Common myeloid progenitor, CD34-positive (primary cell): Measurements from ENCODE around the gene XKR8.
A peak's percentile ranks its signal among the peaks of the same experiment; 100 is the strongest.

Experiments
- CTCF ChIA-PET: fragments of 350-600 bp; sonication (Branson Sonifier 250); formaldehyde crosslinking; loops from one replicate; lab custom pipeline; 2021; ENCODE audit warnings: antibody characterized with exemption; lab: Charles Lee
- POLR2A ChIA-PET: fragments of 350-600 bp; sonication (Branson Sonifier 250); formaldehyde crosslinking; loops from one replicate; lab custom pipeline; 2021; ENCODE audit warnings: antibody characterized with exemption; lab: Charles Lee
- DNase-seq, 3 donors: peaks; one replicate each; pipeline versions ENCODE4 v3.0.0 to v3.0.0-alpha.2; 2013
- H3K27ac ChIP-seq, 2 experiments: 1 replicate in 1 of 2; 2 replicates in 1 of 2; pipeline ENCODE4 v1.7.0; 2013; ENCODE audit warnings: inconsistent platforms in 2 of 2, low read length in 2 of 2, mild to moderate bottlenecking in 2 of 2, low read depth in 1 of 2, moderate library complexity in 1 of 2; ENCODE audit not compliant: severe bottlenecking in 2 of 2, insufficient read depth in 1 of 2, poor library complexity in 1 of 2
- H3K27me3 ChIP-seq, 5 experiments: replicated peaks in 2 of 5; 1 replicate in 3 of 5; 2 replicates in 2 of 5; pipeline versions ENCODE4 v1.6.1 to v1.7.0; 2013; ENCODE audit warnings: low read length in 4 of 5, mild to moderate bottlenecking in 2 of 5, moderate library complexity in 2 of 5, inconsistent platforms in 1 of 5; ENCODE audit not compliant: insufficient read depth in 5 of 5, control insufficient read depth in 4 of 5
- H3K36me3 ChIP-seq, 4 experiments: 1 replicate in 2 of 4; 2 replicates in 2 of 4; pipeline versions ENCODE4 v1.6.1 to v1.7.0; 2013; ENCODE audit warnings: low read length in 3 of 4, control low read depth in 1 of 4, mild to moderate bottlenecking in 1 of 4; ENCODE audit not compliant: control insufficient read depth in 4 of 4, insufficient read depth in 4 of 4
- H3K4me1 ChIP-seq, 4 experiments: 1 replicate in 3 of 4; 2 replicates in 1 of 4; pipeline versions ENCODE4 v1.6.1 to v1.7.1; 2013; ENCODE audit warnings: low read length in 3 of 4, mild to moderate bottlenecking in 3 of 4, control low read depth in 1 of 4, inconsistent platforms in 1 of 4, moderate library complexity in 1 of 4; ENCODE audit not compliant: control insufficient read depth in 4 of 4, insufficient read depth in 4 of 4; ENCODE audit errors: control extremely low read depth in 1 of 4
- H3K4me3 ChIP-seq, 7 experiments: 1 replicate in 4 of 7; 2 replicates in 3 of 7; pipeline versions ENCODE4 v1.5.1 to v1.7.0; 2013; ENCODE audit warnings: mild to moderate bottlenecking in 7 of 7, low read length in 6 of 7, moderate library complexity in 6 of 7, inconsistent platforms in 2 of 7, low read depth in 2 of 7, control low read depth in 1 of 7; ENCODE audit not compliant: insufficient read depth in 4 of 7, control insufficient read depth in 1 of 7; ENCODE audit errors: extremely low read depth in 1 of 7
- H3K9me3 ChIP-seq, 5 experiments: 1 replicate in 4 of 5; 2 replicates in 1 of 5; pipeline versions ENCODE4 v1.6.1 to v1.7.1; 2013; ENCODE audit warnings: low read length in 4 of 5, mild to moderate bottlenecking in 2 of 5, inconsistent platforms in 1 of 5, low read depth in 1 of 5, moderate library complexity in 1 of 5; ENCODE audit not compliant: control insufficient read depth in 4 of 5, insufficient read depth in 2 of 5; ENCODE audit errors: control extremely low read depth in 1 of 5
- WGBS: methylation state at CpG from one replicate; pipeline ENCODE4 v1.1.5; 2013; ENCODE audit not compliant: insufficient coverage; 5-methylcytosine and 5-hydroxymethylcytosine counted together

XKR8 gene

DNA sequence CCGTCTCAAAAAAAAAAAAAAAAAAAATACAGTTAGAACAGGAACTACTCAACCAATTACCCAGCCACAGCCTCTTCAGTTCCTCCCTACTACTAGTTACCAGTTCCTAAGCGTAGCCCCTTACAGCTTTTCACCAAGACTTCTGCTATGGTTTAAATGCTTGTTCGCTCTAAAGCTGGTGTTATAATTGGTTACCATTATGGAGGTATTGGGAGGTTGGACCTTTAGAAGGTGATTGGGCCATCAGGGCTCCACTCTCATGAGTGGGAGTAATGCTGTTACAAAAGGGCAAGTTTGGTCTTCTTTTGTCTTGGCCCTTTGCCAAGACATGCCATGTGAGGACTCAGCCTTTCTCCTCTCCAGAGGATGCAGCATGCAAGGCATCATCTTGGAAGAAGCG is 28.0 kb upstream of the XKR8 start:
- no peak overlapping the region for H3K27ac ChIP-seq
- no peak overlapping the region for H3K4me3 ChIP-seq
- no peaks in the 10 kb centered on the region for H3K36me3 ChIP-seq
- ChIA-PET CTCF (interaction anchor here (1.1 kb wide), 1 partner anchor 27 kb away, joined by 4 read pairs; the partner anchor contains the start of gene XKR8), POLR2A (interaction anchor here (0.6 kb wide), 1 partner anchor 25 kb away, joined by 3 read pairs; no protein-coding TSS in a partner anchor)
- H3K9me3 ChIP-seq, result no peaks in the 10 kb centered on the region
- 100% methylated on average over 1 of the region's 4 CpGs for WGBS
- no peaks in the 10 kb centered on the region for H3K27me3 ChIP-seq
- peak in 2 of 3 donors; percentile 64 to 67 for DNase-seq
- peaks cover 0 to 31% (median 17%) of the 10 kb centered on the region in 4 experiments for H3K4me1 ChIP-seq

DNA sequence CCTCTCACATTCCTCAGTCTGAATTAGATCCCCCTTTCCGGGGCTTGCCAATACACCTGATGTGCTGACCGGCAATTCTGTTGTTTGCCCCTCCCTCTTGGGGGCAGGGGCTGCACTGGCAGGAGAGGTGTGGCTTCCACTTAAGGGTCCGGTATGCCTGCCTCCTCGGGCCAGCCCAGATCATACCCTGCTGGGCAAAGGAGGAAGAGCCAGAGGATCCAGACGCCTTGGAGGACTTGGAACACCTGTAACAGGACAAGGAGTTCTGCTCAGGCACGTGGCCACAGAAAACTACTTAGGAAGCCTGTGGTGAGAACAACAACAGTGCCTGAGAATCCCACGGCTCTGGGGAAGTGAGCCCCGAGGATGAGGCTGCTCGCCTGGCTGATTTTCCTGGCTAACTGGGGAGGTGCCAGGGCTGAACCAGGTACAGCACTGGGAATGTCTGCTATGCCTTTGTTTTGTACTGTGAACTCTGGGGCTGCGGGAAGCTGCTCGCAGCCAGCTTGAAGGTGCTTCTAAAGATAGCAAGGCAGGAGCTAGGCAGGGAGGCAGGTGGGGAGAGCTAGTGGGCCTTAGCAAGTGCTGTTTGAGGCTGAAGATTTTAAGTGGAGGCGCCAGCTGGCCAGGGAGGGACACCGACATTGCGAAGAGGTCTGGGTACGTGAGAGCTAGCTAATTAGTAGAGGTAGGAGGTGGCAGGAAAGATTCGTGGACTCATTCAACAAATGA is 24.8 kb upstream of the XKR8 start, which contains the start of gene SMPDL3B:
SMPDL3B (plus strand) TSS at position 183 of the 732 bp plus-strand sequence; CDS start at position 367, 184 bp downstream.
- DNase-seq, result peak; percentile 37 to 57 (median 42)
- H3K4me3 ChIP-seq, result peak within 1 kb of the TSS; percentile 22 to 83 (median 65)
- CTCF ChIA-PET, result interaction anchor here (0.6 to 1.9 kb wide), 3 partner anchors 10 to 1143 kb away, joined by 3 to 8 read pairs (median 3); no protein-coding TSS in a partner anchor
- peak within 1 kb of the TSS in 1 of 2 experiments; percentile 38 for H3K27ac ChIP-seq
- no peaks in the 10 kb centered on the region for H3K27me3 ChIP-seq
- WGBS, result 0% methylated on average over 14 of the region's 16 CpGs
- no peaks in the 10 kb centered on the region for H3K36me3 ChIP-seq
- H3K9me3 ChIP-seq, result no peaks in the 10 kb centered on the region
- POLR2A ChIA-PET, result interaction anchor here (0.6 kb wide), 1 partner anchor 10 kb away, joined by 5 read pairs; no protein-coding TSS in a partner anchor
- H3K4me1 ChIP-seq, result peaks cover 0 to 37% (median 19%) of the 10 kb centered on the region in 4 experiments

DNA sequence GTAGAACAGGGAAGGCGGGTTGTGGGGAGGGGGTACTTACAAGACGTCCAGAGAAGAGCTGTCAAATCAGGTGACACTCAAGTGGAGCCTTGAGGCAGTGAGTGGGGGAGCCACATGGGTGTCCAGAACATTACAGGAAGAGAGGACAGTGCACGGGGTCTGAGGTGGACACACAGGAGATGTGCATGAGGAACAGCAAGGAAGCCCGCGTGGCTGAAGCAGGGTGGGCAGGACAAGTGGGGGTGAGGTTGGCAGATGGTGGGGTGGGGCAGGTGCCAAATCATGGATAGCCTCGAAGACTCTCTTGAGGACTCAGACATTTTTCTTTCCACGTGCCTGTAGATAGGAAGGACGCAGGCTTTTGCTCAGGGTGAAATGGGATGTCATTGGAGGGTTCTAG is 24.1 kb upstream of the XKR8 start:
- DNase-seq, result peak in 1 of 3 donors; percentile 14
- no peak overlapping the region for H3K27ac ChIP-seq
- ChIA-PET CTCF (interaction anchor here (1.1 to 1.9 kb wide), 3 partner anchors 9 to 39 kb away, joined by 3 to 8 read pairs (median 4); no protein-coding TSS in a partner anchor), POLR2A (no interaction called here)
- WGBS, result 59% methylated on average over 6 of the region's 8 CpGs
- H3K4me1 ChIP-seq, result peaks cover 0 to 44% (median 24%) of the 10 kb centered on the region in 4 experiments
- no peaks in the 10 kb centered on the region for H3K9me3 ChIP-seq
- no peaks in the 10 kb centered on the region for H3K36me3 ChIP-seq
- peak overlapping the region in 6 of 7 experiments; percentile 44 to 83 (median 66) for H3K4me3 ChIP-seq
- no peaks in the 10 kb centered on the region for H3K27me3 ChIP-seq

DNA sequence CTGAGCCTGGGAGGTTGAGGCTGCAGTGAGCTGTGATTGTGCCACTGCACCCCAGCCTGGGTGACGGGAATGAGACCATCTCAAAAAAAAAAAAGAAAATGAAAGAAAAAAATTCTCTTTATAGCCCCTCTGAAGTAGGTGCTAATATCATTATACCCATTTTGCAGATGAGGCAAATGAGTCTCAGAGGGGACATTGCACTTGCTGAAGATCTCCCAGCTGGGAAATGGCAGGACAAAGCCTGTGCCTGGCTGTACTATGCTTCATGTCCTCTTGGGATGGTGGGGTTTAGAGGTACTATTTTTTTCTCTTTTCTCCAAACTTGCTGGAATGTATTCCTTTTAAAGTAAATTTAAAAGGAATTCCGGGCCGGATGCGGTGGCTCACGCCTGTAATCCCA is 23.4 kb upstream of the XKR8 start:
- WGBS, result no CpG with 5 or more reads among the region's 5 CpGs
- ChIA-PET CTCF (interaction anchor here (1.1 to 1.9 kb wide), 3 partner anchors 9 to 38 kb away, joined by 3 to 8 read pairs (median 4); no protein-coding TSS in a partner anchor), POLR2A (no interaction called here)
- Histone ChIP-seq H3K9me3 (no peaks in the 10 kb centered on the region), H3K4me1 (peaks cover 0 to 40% (median 24%) of the 10 kb centered on the region in 4 experiments), H3K4me3 (no peak overlapping the region), H3K27me3 (no peaks in the 10 kb centered on the region), H3K27ac (no peak overlapping the region), H3K36me3 (no peaks in the 10 kb centered on the region)
- no peak for DNase-seq

DNA sequence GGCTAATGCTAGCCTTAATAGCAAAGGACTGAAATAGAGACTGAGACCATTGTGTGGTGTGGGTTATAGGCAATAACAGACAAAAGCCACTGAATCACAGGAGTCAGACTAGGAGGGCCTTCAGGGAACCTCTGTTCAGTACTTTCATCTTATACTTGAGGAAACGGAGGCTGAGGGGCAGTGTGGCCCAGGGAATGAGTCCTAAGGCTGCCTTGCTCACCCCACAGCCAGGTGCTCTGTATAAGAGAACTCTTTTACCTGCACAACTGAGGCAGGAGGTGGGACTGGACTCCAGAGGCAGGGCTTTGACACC is 22.3 kb upstream of the XKR8 start:
- H3K27me3 ChIP-seq, result no peaks in the 10 kb centered on the region
- DNase-seq, result no peak
- ChIA-PET POLR2A (no interaction called here), CTCF (interaction anchor here (1.1 to 1.9 kb wide), 5 partner anchors 16 to 81 kb away, joined by 3 to 4 read pairs (median 3); no protein-coding TSS in a partner anchor)
- H3K4me1 ChIP-seq, result peaks cover 0 to 31% (median 22%) of the 10 kb centered on the region in 4 experiments
- H3K9me3 ChIP-seq, result no peaks in the 10 kb centered on the region
- H3K36me3 ChIP-seq, result no peaks in the 10 kb centered on the region
- H3K27ac ChIP-seq, result no peak overlapping the region
- no peak overlapping the region for H3K4me3 ChIP-seq
- 100% methylated on average over 1 of the region's 1 CpG for WGBS

DNA sequence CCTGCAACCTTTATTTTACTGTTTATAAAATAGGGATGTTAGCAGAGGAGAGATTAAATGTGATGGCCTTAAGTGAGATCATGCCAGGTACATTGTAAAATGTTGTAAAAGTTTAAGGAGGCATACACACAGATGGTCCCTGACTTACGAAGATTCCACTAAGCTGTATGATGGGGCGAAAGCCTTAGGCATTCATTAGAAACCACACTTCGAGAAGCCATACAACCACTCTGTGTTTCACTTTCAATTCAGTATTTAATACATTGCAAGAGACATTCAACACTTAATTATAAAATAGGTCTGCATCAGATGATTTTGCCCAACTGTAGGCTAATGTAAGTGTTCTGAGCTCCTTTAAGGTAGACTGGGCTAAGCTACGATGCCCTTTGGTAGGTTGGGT is 21.3 kb upstream of the XKR8 start:
- ChIA-PET POLR2A (no interaction called here), CTCF (interaction anchor here (0.7 to 2.4 kb wide), 8 partner anchors 10 to 82 kb away, joined by 3 to 11 read pairs (median 4); no protein-coding TSS in a partner anchor)
- no peak overlapping the region for H3K4me3 ChIP-seq
- H3K4me1 ChIP-seq, result peaks cover 0 to 33% (median 23%) of the 10 kb centered on the region in 4 experiments
- 100% methylated on average over 1 of the region's 4 CpGs for WGBS
- no peaks in the 10 kb centered on the region for H3K36me3 ChIP-seq
- no peak overlapping the region for H3K27ac ChIP-seq
- H3K27me3 ChIP-seq, result no peaks in the 10 kb centered on the region
- DNase-seq, result no peak
- H3K9me3 ChIP-seq, result no peaks in the 10 kb centered on the region
